Measurements from ENCODE around the gene NCOA1.

DNA sequence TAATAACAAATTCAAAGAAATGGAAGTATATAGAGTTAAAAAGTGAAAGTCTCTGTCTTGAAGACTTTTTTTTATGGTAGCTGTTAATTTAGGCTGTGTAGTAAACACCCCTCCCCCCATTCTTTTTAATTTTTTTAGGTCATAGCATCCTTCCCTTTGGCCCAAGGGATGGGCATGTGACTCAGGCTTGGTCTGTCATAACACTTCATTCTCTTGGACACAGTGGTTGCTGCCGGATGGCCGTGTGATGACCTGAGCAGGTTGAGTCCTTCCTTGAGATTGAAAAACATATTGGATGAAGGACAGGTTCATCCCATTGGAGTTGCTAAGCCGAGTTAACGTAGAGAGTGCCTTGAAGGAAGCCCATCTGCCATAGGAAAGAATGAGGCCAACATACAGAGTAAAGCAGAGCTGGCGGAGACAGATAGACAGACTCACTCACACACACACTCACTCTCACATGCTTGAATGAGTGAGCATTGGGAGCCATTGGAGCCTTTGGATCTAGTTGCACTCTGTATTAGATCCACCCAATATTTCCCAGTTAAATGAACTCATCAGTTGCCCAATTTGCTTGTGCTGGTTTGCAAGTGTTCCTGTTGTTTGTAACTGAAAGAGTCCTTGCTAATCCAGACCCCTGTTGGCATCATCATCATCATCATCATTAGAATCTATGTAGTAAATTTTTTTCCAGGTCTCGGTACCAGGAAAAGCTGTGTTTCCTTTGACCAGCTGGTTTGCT lies 14.7 kb downstream of the NCOA1 start:
- TF ChIP-seq FOXM1 (IDR thresholded peaks at IDR 0.05; ENCODE audit: borderline replicate concordance) (no peak), HDGF (IDR thresholded peaks at IDR 0.05; ENCODE audit: borderline replicate concordance) (no peak), ELF4 (IDR thresholded peaks at IDR 0.05) (no peak), SUZ12 (IDR thresholded peaks at IDR 0.05) (no peak), BHLHE40 (IDR thresholded peaks at IDR 0.05; ENCODE audit: borderline replicate concordance) (no peak), NFRKB (IDR thresholded peaks at IDR 0.05) (no peak), TARDBP (IDR thresholded peaks at IDR 0.05) (no peak), SP1 (IDR thresholded peaks at IDR 0.05) (no peak), FOXK2 (IDR thresholded peaks at IDR 0.05) (no peak), CTBP1 (IDR thresholded peaks at IDR 0.05; ENCODE audit: borderline replicate concordance) (no peak), L3MBTL2 (conservative IDR thresholded peaks at IDR 0.05) (no peak), PKNOX1 (IDR thresholded peaks at IDR 0.05) (no peak)

All from HEK293T (cell line).